NCI-H2107 (cell line): ENCODE data around the gene EQTN.
"Not testable (repeated sequence)": the region's sequence is repeated elsewhere in the genome, so short reads cannot be mapped to it uniquely, and the experiment has no call there.

Source experiments
- DNase-seq: peaks from one replicate; lab custom pipeline; 2025; lab: John Stamatoyannopoulos, UW

EQTN gene

GRCh38 chr9:27292659-27293405 is 4.1 kb downstream of the EQTN start:
- no peak for DNase-seq

- DNase-seq: no peak
Measured at GRCh38 chr9:27291292-27291691, 5.7 kb downstream of the EQTN start.

GRCh38 chr9:27282269-27282668 is 14.7 kb downstream of the EQTN start:
- no peak for DNase-seq

- DNase-seq: no peak
Measured at GRCh38 chr9:27280860-27281259, 16.1 kb downstream of the EQTN start.

GRCh38 chr9:27280249-27280648 is 16.7 kb downstream of the EQTN start:
- DNase-seq: no peak

GRCh38 chr9:27279611-27280010 is 17.3 kb downstream of the EQTN start:
- no peak for DNase-seq

- DNase-seq: no peak
Measured at GRCh38 chr9:27278374-27278773, 18.6 kb downstream of the EQTN start.

- peak; percentile 7 for DNase-seq
Measured at GRCh38 chr9:27276193-27277030, 20.5 kb downstream of the EQTN start.

GRCh38 chr9:27273186-27273585 is 23.8 kb downstream of the EQTN start:
- DNase-seq: no peak

- no peak for DNase-seq
Measured at GRCh38 chr9:27272103-27272502, 24.8 kb downstream of the EQTN start.

- no peak for DNase-seq
Measured at GRCh38 chr9:27261517-27262211, 35.3 kb downstream of the EQTN start.

GRCh38 chr9:27260789-27261516 is 36.0 kb downstream of the EQTN start:
- no peak for DNase-seq

GRCh38 chr9:27258662-27259061 is 38.3 kb downstream of the EQTN start:
- no peak for DNase-seq

- DNase-seq: no peak
Measured at GRCh38 chr9:27248702-27249101, 48.2 kb downstream of the EQTN start.

GRCh38 chr9:27247756-27248155 is 49.2 kb downstream of the EQTN start:
- DNase-seq: no peak

GRCh38 chr9:27239648-27240047 is 57.3 kb downstream of the EQTN start:
- not testable (repeated sequence) for DNase-seq
